Astrocyte (in vitro differentiated cells and primary cell): ENCODE results near the gene NFKB1. TPM values are rescaled to one million over a fixed set of nuclear protein-coding genes. Genes with fewer than 3 reads are reported as not detected.

Experiments used
- DNase-seq: peaks from one replicate; pipeline ENCODE4 v3.0.0-alpha.2; 2010; ENCODE audit warnings: low read depth
- FAIRE-seq: peaks from 2 replicates; lab custom pipeline; 2011; peaks lifted over from hg19 to GRCh38; lab: Jason Lieb, UNC
- H2AFZ ChIP-seq: 2 replicates; pipeline ENCODE4 v1.6.0; 2012; ENCODE audit warnings: low read depth, low read length, inconsistent platforms
- H3K27ac ChIP-seq: 2 replicates; pipeline ENCODE4 v1.5.1; 2011; ENCODE audit warnings: low read depth, low read length, inconsistent platforms
- H3K27me3 ChIP-seq: 2 replicates; pipeline ENCODE4 v1.6.0; 2011; ENCODE audit warnings: low read length, inconsistent platforms; ENCODE audit not compliant: insufficient read depth
- H3K36me3 ChIP-seq: 2 replicates; pipeline ENCODE4 v1.5.1; 2011; ENCODE audit warnings: low read length, inconsistent platforms; ENCODE audit not compliant: insufficient read depth
- H3K4me1 ChIP-seq: 2 replicates; pipeline ENCODE4 v1.5.1; 2011; ENCODE audit warnings: low read length, inconsistent platforms; ENCODE audit not compliant: insufficient read depth
- H3K4me2 ChIP-seq: 2 replicates; pipeline ENCODE4 v1.6.0; 2012; ENCODE audit warnings: low read length, inconsistent platforms
- H3K4me3 ChIP-seq: 2 replicates; pipeline ENCODE4 v1.5.1; 2011; ENCODE audit warnings: low read depth, mild to moderate bottlenecking, low read length, inconsistent platforms; ENCODE audit not compliant: insufficient read depth
- H3K79me2 ChIP-seq: 2 replicates; pipeline ENCODE4 v1.6.0; 2012; ENCODE audit warnings: mild to moderate bottlenecking, low read length, inconsistent platforms; ENCODE audit not compliant: insufficient read depth
- H3K9ac ChIP-seq: 2 replicates; pipeline ENCODE4 v1.6.0; 2012; ENCODE audit warnings: mild to moderate bottlenecking, low read length, inconsistent platforms
- H3K9me3 ChIP-seq: 2 replicates; pipeline ENCODE4 v1.5.1; 2012; ENCODE audit warnings: low read depth, mild to moderate bottlenecking, low read length, inconsistent platforms; ENCODE audit not compliant: insufficient read depth
- H4K20me1 ChIP-seq: 2 replicates; pipeline ENCODE4 v1.6.0; 2012; ENCODE audit warnings: low read length, inconsistent platforms; ENCODE audit not compliant: insufficient read depth
- H3K27ac Mint-ChIP-seq: one replicate; pipeline ENCODE4 v1.8.0; 2021; ENCODE audit warnings: mild to moderate bottlenecking, mixed read lengths; ENCODE audit not compliant: unreplicated experiment
- H3K27me3 Mint-ChIP-seq: one replicate; pipeline ENCODE4 v1.8.0; 2021; ENCODE audit warnings: low read depth, mixed read lengths; ENCODE audit not compliant: unreplicated experiment
- H3K36me3 Mint-ChIP-seq: one replicate; pipeline ENCODE4 v1.8.0; 2021; ENCODE audit warnings: low read depth, mixed read lengths; ENCODE audit not compliant: unreplicated experiment
- H3K4me1 Mint-ChIP-seq: one replicate; pipeline ENCODE4 v1.8.0; 2021; ENCODE audit warnings: low read depth, mixed read lengths; ENCODE audit not compliant: unreplicated experiment
- H3K4me3 Mint-ChIP-seq: one replicate; pipeline ENCODE4 v1.8.0; 2021; ENCODE audit warnings: mild to moderate bottlenecking, moderate library complexity, mixed read lengths; ENCODE audit not compliant: unreplicated experiment
- H3K9me3 Mint-ChIP-seq: one replicate; pipeline ENCODE4 v1.8.0; 2021; ENCODE audit warnings: mild to moderate bottlenecking, mixed read lengths; ENCODE audit not compliant: unreplicated experiment
- EZH2 ChIP-seq: IDR thresholded peaks from 2 replicates; pipeline ENCODE4 v1.6.1; 2012; ENCODE audit warnings: mild to moderate bottlenecking, low read length, inconsistent platforms; ENCODE audit not compliant: insufficient read depth
- total RNA-seq: library from RNA; stranded (reverse); gene quantifications from 2 replicates; pipeline ENCODE4 v1.2.1, GENCODE V29; 2021
- TF ChIP-seq, protein P1 (sequence below): IDR thresholded peaks from 2 replicates; pipeline ENCODE4 v1.5.1; 2011; ENCODE audit warnings: low read depth, mild to moderate bottlenecking, inconsistent platforms, low read length, moderate library complexity; ENCODE audit not compliant: insufficient read depth

Gene NFKB1
- total RNA-seq, 1 donor from 2014 or later: 19.9 TPM

DNA sequence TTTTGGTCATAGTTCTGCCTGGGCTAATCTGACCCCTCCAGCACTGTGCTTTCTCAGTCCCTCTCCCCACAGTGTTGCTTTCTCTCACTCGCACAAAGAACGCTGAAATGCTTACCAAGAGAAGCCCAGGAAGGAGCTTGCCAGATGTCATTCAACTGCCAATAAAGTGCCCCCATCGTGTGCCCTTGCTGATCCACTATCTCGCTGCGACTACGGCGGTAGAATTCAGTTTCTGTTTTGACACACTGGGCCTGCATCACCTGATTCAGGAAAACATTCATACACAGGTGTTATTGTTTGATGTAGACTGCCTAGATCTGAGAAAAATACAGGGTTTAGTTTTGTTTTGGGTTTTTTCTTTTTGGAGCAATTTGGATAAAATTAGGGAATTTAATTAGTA, 138.4 kb downstream of the NFKB1 start:
- TF ChIP-seq, protein P1, sequence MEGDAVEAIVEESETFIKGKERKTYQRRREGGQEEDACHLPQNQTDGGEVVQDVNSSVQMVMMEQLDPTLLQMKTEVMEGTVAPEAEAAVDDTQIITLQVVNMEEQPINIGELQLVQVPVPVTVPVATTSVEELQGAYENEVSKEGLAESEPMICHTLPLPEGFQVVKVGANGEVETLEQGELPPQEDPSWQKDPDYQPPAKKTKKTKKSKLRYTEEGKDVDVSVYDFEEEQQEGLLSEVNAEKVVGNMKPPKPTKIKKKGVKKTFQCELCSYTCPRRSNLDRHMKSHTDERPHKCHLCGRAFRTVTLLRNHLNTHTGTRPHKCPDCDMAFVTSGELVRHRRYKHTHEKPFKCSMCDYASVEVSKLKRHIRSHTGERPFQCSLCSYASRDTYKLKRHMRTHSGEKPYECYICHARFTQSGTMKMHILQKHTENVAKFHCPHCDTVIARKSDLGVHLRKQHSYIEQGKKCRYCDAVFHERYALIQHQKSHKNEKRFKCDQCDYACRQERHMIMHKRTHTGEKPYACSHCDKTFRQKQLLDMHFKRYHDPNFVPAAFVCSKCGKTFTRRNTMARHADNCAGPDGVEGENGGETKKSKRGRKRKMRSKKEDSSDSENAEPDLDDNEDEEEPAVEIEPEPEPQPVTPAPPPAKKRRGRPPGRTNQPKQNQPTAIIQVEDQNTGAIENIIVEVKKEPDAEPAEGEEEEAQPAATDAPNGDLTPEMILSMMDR: no peak
- TF ChIP-seq EZH2: no peak
- Histone ChIP-seq H3K4me2 (no peak overlapping the region), H3K9me3 (no peaks in the 10 kb centered on the region), H3K4me3 (no peak overlapping the region), H2AFZ (no peak overlapping the region), H3K4me1 (peaks cover 18% of the 10 kb centered on the region), H3K27ac (no peak overlapping the region), H3K36me3 (no peaks in the 10 kb centered on the region), H3K27me3 (no peaks in the 10 kb centered on the region), H3K9ac (no peak overlapping the region), H4K20me1 (no peaks in the 10 kb centered on the region), H3K79me2 (no peaks in the 10 kb centered on the region)
- no peaks in the 10 kb centered on the region for H3K9me3 Mint-ChIP-seq
- H3K27ac Mint-ChIP-seq: no peak overlapping the region
- FAIRE-seq: no peak
- no peaks in the 10 kb centered on the region for H3K27me3 Mint-ChIP-seq
- DNase-seq: no peak
- no peak overlapping the region for H3K4me3 Mint-ChIP-seq
- peaks cover 15% of the 10 kb centered on the region for H3K4me1 Mint-ChIP-seq
- peaks cover 29% of the 10 kb centered on the region for H3K36me3 Mint-ChIP-seq

DNA sequence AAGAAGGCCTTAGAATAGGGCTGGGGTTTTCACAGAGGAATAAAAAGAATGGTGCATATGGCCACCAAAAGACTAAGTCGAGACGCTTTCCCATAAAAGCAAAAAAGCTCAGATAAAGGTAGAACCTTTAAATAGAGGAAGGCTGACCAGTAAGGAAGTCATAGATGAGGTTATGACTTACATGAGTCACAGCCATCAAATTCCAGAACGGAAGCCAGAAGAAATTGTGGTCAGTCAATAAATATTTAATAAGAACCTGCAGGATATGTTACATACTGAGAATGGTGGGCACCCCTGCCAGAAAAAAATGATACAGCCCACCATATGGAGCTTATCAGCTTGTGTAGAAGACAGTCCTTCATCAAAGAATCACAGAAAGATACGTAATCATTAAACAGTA, 139.5 kb downstream of the NFKB1 start:
- FAIRE-seq: peak; percentile 5

DNA sequence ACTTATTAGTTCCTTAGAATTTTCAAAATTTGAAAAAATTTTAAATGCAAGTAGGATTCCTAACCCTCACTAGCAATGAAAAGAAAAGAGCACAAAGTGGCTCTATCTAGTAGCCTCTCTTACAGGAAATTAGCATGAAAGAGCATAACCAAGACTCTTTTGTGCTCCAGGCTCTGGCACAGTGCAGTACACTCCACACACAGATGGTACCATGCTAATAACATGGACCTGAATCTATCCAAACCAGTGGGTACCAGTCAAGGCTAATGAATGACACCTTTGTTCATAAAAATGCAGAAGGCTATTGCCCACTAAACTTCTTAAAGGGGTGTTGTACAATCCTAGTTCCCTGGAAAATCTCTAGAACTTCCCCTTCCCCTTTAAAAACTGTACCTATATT, 140.6 kb downstream of the NFKB1 start:
- Histone ChIP-seq H3K79me2 (no peaks in the 10 kb centered on the region), H4K20me1 (no peaks in the 10 kb centered on the region), H3K4me2 (no peak overlapping the region), H3K27me3 (no peaks in the 10 kb centered on the region), H3K4me3 (no peak overlapping the region), H3K36me3 (no peaks in the 10 kb centered on the region), H3K9ac (no peak overlapping the region), H3K27ac (no peak overlapping the region), H3K4me1 (peaks cover 18% of the 10 kb centered on the region), H2AFZ (no peak overlapping the region), H3K9me3 (no peaks in the 10 kb centered on the region)
- Mint-ChIP-seq H3K9me3 (no peaks in the 10 kb centered on the region), H3K27ac (no peak overlapping the region), H3K4me1 (peaks cover 15% of the 10 kb centered on the region), H3K27me3 (no peaks in the 10 kb centered on the region), H3K4me3 (no peak overlapping the region), H3K36me3 (peaks cover 22% of the 10 kb centered on the region)
- FAIRE-seq: no peak
- TF ChIP-seq EZH2: no peak
- DNase-seq: no peak

More for the DNA sequence above, 139.5 kb downstream of the NFKB1 start:
- Histone ChIP-seq H3K9ac (no peak overlapping the region), H4K20me1 (no peaks in the 10 kb centered on the region), H3K4me3 (no peak overlapping the region), H3K27ac (peak overlapping the region; percentile 40), H3K79me2 (no peaks in the 10 kb centered on the region), H3K27me3 (no peaks in the 10 kb centered on the region), H3K4me2 (peak overlapping the region; percentile 72), H3K4me1 (peaks cover 18% of the 10 kb centered on the region), H3K9me3 (no peaks in the 10 kb centered on the region), H2AFZ (peak overlapping the region; percentile 49), H3K36me3 (no peaks in the 10 kb centered on the region)
- Mint-ChIP-seq H3K9me3 (no peaks in the 10 kb centered on the region), H3K4me3 (no peak overlapping the region), H3K36me3 (peaks cover 26% of the 10 kb centered on the region), H3K27ac (peak overlapping the region; percentile 35), H3K27me3 (no peaks in the 10 kb centered on the region), H3K4me1 (peaks cover 15% of the 10 kb centered on the region)
- TF ChIP-seq, protein P1: no peak
- TF ChIP-seq EZH2: no peak
- DNase-seq: peak; percentile 72
